Type B pancreatic cell (in vitro differentiated cells): ENCODE data around the gene CREM. TPM values are rescaled to one million over a fixed set of nuclear protein-coding genes. Genes with fewer than 3 reads are reported as not detected.

Experiments
- DNase-seq: peaks from one replicate; pipeline ENCODE4 v3.0.0; 2021; ENCODE audit warnings: mixed read lengths; ENCODE audit not compliant: unreplicated experiment; ENCODE audit errors: extremely low spot score
- H3K27ac Mint-ChIP-seq: 2 replicates; pipeline ENCODE4 v1.8.0; 2021; ENCODE audit warnings: mild to moderate bottlenecking, mixed read lengths
- H3K27me3 Mint-ChIP-seq: 2 replicates; pipeline ENCODE4 v1.8.0; 2021; ENCODE audit warnings: mixed read lengths
- H3K36me3 Mint-ChIP-seq: 2 replicates; pipeline ENCODE4 v1.8.0; 2021; ENCODE audit warnings: mixed read lengths
- H3K4me1 Mint-ChIP-seq: one replicate; pipeline ENCODE4 v1.8.0; 2021; ENCODE audit warnings: mixed read lengths; ENCODE audit not compliant: unreplicated experiment
- H3K4me3 Mint-ChIP-seq: 2 replicates; pipeline ENCODE4 v1.8.0; 2021; ENCODE audit warnings: mild to moderate bottlenecking, mixed read lengths
- H3K9me3 Mint-ChIP-seq: 2 replicates; pipeline ENCODE4 v1.8.0; 2021; ENCODE audit warnings: mixed read lengths
- total RNA-seq: library from RNA; stranded (reverse); gene quantifications from 2 replicates; pipeline ENCODE4 v1.2.1, GENCODE V29; 2021; ENCODE audit warnings: low replicate concordance
- TF ChIP-seq, protein P1 (sequence below): fragments of 200-600 bp; sonication (generic); conservative IDR thresholded peaks from 2 replicates; pipeline ENCODE4 v1.5.0; 2021; ENCODE audit warnings: antibody characterized with exemption, mild to moderate bottlenecking

CREM gene
- total RNA-seq, 1 donor from 2014 or later: 26.9 TPM

GRCh38 chr10:35228058-35228457, 101.4 kb downstream of the CREM start:
- H3K4me1 Mint-ChIP-seq: no peaks in the 10 kb centered on the region
- DNase-seq: no peak
- H3K36me3 Mint-ChIP-seq: no peaks in the 10 kb centered on the region
- H3K4me3 Mint-ChIP-seq: no peak overlapping the region
- H3K27ac Mint-ChIP-seq: no peak overlapping the region
- H3K9me3 Mint-ChIP-seq: no peaks in the 10 kb centered on the region
- TF ChIP-seq, protein P1, sequence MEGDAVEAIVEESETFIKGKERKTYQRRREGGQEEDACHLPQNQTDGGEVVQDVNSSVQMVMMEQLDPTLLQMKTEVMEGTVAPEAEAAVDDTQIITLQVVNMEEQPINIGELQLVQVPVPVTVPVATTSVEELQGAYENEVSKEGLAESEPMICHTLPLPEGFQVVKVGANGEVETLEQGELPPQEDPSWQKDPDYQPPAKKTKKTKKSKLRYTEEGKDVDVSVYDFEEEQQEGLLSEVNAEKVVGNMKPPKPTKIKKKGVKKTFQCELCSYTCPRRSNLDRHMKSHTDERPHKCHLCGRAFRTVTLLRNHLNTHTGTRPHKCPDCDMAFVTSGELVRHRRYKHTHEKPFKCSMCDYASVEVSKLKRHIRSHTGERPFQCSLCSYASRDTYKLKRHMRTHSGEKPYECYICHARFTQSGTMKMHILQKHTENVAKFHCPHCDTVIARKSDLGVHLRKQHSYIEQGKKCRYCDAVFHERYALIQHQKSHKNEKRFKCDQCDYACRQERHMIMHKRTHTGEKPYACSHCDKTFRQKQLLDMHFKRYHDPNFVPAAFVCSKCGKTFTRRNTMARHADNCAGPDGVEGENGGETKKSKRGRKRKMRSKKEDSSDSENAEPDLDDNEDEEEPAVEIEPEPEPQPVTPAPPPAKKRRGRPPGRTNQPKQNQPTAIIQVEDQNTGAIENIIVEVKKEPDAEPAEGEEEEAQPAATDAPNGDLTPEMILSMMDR: peak; percentile 47
- no peaks in the 10 kb centered on the region for H3K27me3 Mint-ChIP-seq

GRCh38 chr10:35231646-35232045, 105.0 kb downstream of the CREM start:
- no peak for DNase-seq
- no peaks in the 10 kb centered on the region for H3K27me3 Mint-ChIP-seq
- H3K36me3 Mint-ChIP-seq: no peaks in the 10 kb centered on the region
- no peak overlapping the region for H3K27ac Mint-ChIP-seq
- TF ChIP-seq, protein P1: no peak
- no peaks in the 10 kb centered on the region for H3K4me1 Mint-ChIP-seq
- no peaks in the 10 kb centered on the region for H3K9me3 Mint-ChIP-seq
- no peak overlapping the region for H3K4me3 Mint-ChIP-seq

DNA sequence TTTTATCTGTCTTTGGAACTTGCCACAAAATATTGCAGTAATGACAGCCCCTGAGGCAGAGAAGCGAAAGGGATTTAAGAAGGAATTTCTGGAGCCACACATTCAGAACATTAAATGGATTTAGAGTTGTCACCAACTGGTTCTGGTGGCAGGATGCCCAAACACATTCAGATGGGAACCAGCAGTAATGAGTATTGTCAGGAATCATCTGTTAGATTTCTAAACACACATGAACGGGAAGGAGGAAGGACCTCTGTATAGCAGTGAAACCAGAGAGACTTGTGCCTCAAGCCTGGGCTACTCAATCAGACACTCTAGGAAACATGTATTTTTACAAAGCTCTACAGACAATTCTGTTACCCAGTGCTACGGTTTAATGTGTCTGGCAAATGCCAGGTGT, 105.9 kb downstream of the CREM start:
- TF ChIP-seq, protein P1: no peak
- no peaks in the 10 kb centered on the region for H3K36me3 Mint-ChIP-seq
- no peak overlapping the region for H3K4me3 Mint-ChIP-seq
- no peak for DNase-seq
- no peaks in the 10 kb centered on the region for H3K4me1 Mint-ChIP-seq
- no peaks in the 10 kb centered on the region for H3K27me3 Mint-ChIP-seq
- no peak overlapping the region for H3K27ac Mint-ChIP-seq
- H3K9me3 Mint-ChIP-seq: no peaks in the 10 kb centered on the region

- TF ChIP-seq, protein P1: no peak
- H3K9me3 Mint-ChIP-seq: no peaks in the 10 kb centered on the region
- H3K4me3 Mint-ChIP-seq: no peak overlapping the region
- H3K36me3 Mint-ChIP-seq: no peaks in the 10 kb centered on the region
- no peak overlapping the region for H3K27ac Mint-ChIP-seq
- DNase-seq: no peak
- H3K27me3 Mint-ChIP-seq: no peaks in the 10 kb centered on the region
- no peaks in the 10 kb centered on the region for H3K4me1 Mint-ChIP-seq
These were observed 107.4 kb downstream of the CREM start for GRCh38 chr10:35234073-35234472.

- DNase-seq: no peak
- Mint-ChIP-seq H3K36me3 (no peaks in the 10 kb centered on the region), H3K27me3 (no peaks in the 10 kb centered on the region), H3K9me3 (no peaks in the 10 kb centered on the region), H3K4me1 (no peaks in the 10 kb centered on the region), H3K4me3 (no peak overlapping the region), H3K27ac (no peak overlapping the region)
- TF ChIP-seq, protein P1: peak; percentile 64
These were observed 110.1 kb downstream of the CREM start for GRCh38 chr10:35236739-35237138.
